Measurements from ENCODE around the gene VKORC1L1. TPM values are rescaled to one million over a fixed set of nuclear protein-coding genes. Genes with fewer than 3 reads are reported as not detected.
"Not testable (repeated sequence)": the region's sequence is repeated elsewhere in the genome, so short reads cannot be mapped to it uniquely, and the experiment has no call there.

The VKORC1L1 gene
- polyA plus RNA-seq, 1 donor from 2014 or later: 18.2 TPM

GRCh38 chr7:65896279-65896870, 23.5 kb downstream of the VKORC1L1 start:
- no peak overlapping the region for H3K9ac ChIP-seq (ENCODE audit: low read length)
- no peaks in the 10 kb centered on the region for H3K9me3 ChIP-seq (ENCODE audit: low read length)
- H2AFZ ChIP-seq (ENCODE audit: low read depth, low read length): no peak overlapping the region
- H3F3A ChIP-seq (ENCODE audit: insufficient read depth, low read length, poor library complexity, severe bottlenecking): no peaks in the 10 kb centered on the region
- H3K4me2 ChIP-seq (ENCODE audit: low read length): no peak overlapping the region
- H4K20me1 ChIP-seq (ENCODE audit: insufficient read depth): no peaks in the 10 kb centered on the region
- H3K36me3 ChIP-seq (ENCODE audit: insufficient read depth, low read length): no peaks in the 10 kb centered on the region
- H3K9me2 ChIP-seq (ENCODE audit: insufficient read depth, low read length): no peaks in the 10 kb centered on the region
- H3K4me3 ChIP-seq (ENCODE audit: low read length): no peak overlapping the region
- H3K79me2 ChIP-seq (replicated peaks; ENCODE audit: insufficient read depth, low read length): no peaks in the 10 kb centered on the region
- H3K27ac ChIP-seq (ENCODE audit: low read length): no peak overlapping the region
- no peaks in the 10 kb centered on the region for H3K27me3 ChIP-seq (ENCODE audit: insufficient read depth, low read depth, low read length)
- TF ChIP-seq MXI1 (conservative IDR thresholded peaks at IDR 0.05; ENCODE audit: poor library complexity, severe bottlenecking) (no peak), RAD21 (conservative IDR thresholded peaks at IDR 0.05) (no peak), SMC3 (conservative IDR thresholded peaks at IDR 0.05; ENCODE audit: poor library complexity) (no peak), EP300 (conservative IDR thresholded peaks at IDR 0.05; ENCODE audit: poor library complexity, severe bottlenecking) (no peak), POLR2AphosphoS5 (IDR thresholded peaks at IDR 0.05) (no peak), EZH2 (IDR thresholded peaks at IDR 0.05; ENCODE audit: borderline replicate concordance, insufficient read depth, low read length, poor library complexity, severe bottlenecking) (no peak), CTCF (IDR thresholded peaks at IDR 0.05; ENCODE audit: poor library complexity, severe bottlenecking) (no peak), TAF1 (IDR thresholded peaks at IDR 0.05; ENCODE audit: low read depth) (no peak), REST (IDR thresholded peaks at IDR 0.05; ENCODE audit: borderline replicate concordance) (no peak)

- H3K36me3 ChIP-seq (ENCODE audit: insufficient read depth, low read length); H3K4me3 ChIP-seq (ENCODE audit: low read length); H3K4me2 ChIP-seq (ENCODE audit: low read length); H3K79me2 ChIP-seq (replicated peaks; ENCODE audit: insufficient read depth, low read length); H2AFZ ChIP-seq (ENCODE audit: low read depth, low read length); H3K9me3 ChIP-seq (ENCODE audit: low read length); H4K20me1 ChIP-seq (ENCODE audit: insufficient read depth); H3F3A ChIP-seq (ENCODE audit: insufficient read depth, low read length, poor library complexity, severe bottlenecking); H3K27ac ChIP-seq (ENCODE audit: low read length); H3K9me2 ChIP-seq (ENCODE audit: insufficient read depth, low read length); H3K27me3 ChIP-seq (ENCODE audit: insufficient read depth, low read depth, low read length); H3K9ac ChIP-seq (ENCODE audit: low read length): not testable (repeated sequence)
These were observed 24.4 kb downstream of the VKORC1L1 start for GRCh38 chr7:65897289-65897688.

GRCh38 chr7:65898677-65899447, 26.0 kb downstream of the VKORC1L1 start:
- H4K20me1 ChIP-seq (ENCODE audit: insufficient read depth); H3K27me3 ChIP-seq (ENCODE audit: insufficient read depth, low read depth, low read length); H2AFZ ChIP-seq (ENCODE audit: low read depth, low read length); H3K27ac ChIP-seq (ENCODE audit: low read length); H3K9me2 ChIP-seq (ENCODE audit: insufficient read depth, low read length); H3K36me3 ChIP-seq (ENCODE audit: insufficient read depth, low read length); H3K9ac ChIP-seq (ENCODE audit: low read length); H3K9me3 ChIP-seq (ENCODE audit: low read length); H3K4me3 ChIP-seq (ENCODE audit: low read length); H3K4me2 ChIP-seq (ENCODE audit: low read length); H3K79me2 ChIP-seq (replicated peaks; ENCODE audit: insufficient read depth, low read length); H3F3A ChIP-seq (ENCODE audit: insufficient read depth, low read length, poor library complexity, severe bottlenecking): not testable (repeated sequence)

Data from neural cell (in vitro differentiated cells).